Measurements from ENCODE around the gene ALDH3A2.
"Not testable (repeated sequence)": the region's sequence is repeated elsewhere in the genome, so short reads cannot be mapped to it uniquely, and the experiment has no call there.

Gene ALDH3A2

DNA sequence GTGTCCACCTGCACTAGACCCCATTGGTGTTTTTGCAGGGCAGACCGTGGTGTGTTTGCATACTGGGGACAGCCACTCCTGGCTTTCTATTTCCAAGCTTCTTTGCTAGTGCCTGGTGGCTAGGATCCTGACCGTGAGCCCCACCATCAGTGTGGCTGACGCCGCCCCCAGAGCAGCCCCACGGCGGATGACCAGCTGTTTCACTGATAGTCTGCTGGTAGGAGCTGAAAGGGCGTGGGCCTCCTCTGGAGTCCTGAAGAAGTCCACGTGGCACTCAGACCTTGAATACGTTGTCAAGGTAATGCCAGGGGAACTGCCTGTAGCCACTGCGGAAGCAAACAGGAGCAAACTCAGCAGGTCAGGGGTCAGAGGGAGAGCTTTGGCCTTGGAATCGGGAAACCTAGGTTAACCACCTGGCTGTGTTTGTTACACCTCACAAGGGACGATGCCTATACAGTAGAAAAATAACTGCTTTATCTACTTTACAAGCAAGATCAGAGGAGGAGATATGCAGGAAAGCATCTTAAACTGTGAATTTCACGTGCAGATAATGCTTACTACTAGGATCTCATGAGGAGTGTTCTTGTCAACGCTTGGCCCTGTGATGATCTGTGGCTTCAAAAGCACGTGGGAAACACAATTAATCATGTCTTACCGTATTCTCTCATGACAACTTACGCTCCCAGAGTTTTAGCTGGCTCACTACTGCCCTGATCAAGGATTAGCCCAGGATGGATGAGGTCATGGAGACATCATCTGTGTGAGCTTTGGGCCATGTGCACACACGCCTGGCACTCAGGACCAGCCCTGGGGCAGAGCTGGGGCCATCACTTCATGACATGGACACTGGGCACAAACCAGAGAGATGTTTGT, 30.3 kb downstream of the ALDH3A2 start:
- no peak for TF ChIP-seq CTCF (IDR thresholded peaks at IDR 0.05; ENCODE audit: low read depth, low read length)

DNA sequence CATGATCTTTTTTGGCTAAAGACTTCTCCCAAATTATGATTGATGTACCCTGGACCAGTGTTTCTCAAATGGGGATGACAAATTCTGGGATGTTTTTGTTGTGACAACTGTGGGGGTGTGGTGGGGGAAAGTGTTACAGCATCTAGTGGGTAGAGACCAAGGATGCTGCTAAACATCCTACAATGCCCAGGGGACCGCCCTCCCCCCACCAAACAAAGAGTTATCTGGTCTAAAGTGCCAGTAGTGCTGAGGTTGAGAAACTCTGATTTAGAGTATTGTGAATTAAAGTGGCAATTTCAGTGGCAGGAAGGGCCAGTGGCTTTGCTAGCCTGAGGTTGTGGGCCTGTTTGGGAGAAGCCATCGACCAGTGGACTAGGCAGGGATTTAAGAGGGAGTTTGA, 34.6 kb downstream of the ALDH3A2 start:
- no peak for TF ChIP-seq CTCF (IDR thresholded peaks at IDR 0.05; ENCODE audit: low read depth, low read length)
- no peak for DNase-seq (ENCODE audit: extremely low read depth, low read depth)

More for the DNA sequence above, 30.3 kb downstream of the ALDH3A2 start:
- no peak for DNase-seq (ENCODE audit: extremely low read depth, low read depth)

GRCh38 chr17:19684909-19685580, 36.5 kb downstream of the ALDH3A2 start:
- DNase-seq (ENCODE audit: extremely low read depth, low read depth) = not testable (repeated sequence)

DNA sequence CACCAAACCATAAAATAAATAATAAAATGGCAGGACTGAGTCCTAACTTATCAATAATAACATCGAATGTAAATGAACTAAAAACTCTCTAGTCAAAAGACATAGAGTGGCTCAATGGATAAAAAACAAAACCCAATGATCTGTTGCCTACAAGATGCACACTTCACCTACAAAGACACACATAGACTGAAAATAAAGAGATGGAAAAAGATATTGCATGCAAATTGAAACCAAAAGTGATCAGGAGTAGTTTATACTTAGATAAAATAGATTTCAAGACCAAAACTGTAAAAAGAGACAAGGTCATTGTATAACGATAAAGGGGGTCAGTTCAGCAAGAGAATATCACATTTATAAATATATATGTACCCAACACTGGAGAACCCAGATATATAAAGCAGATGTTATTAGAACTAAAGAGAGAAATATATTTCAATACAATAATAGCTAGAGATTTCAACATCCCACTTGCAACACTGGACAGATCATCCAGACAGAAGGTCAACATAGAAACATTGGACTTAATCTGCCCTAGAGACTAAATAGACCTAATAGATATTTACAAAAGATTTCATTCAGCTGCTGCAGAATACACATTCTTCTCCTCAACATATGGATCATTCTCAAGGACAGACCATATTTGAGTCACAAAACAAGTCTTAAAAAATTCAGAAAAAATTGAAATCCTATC, 38.0 kb downstream of the ALDH3A2 start:
- TF ChIP-seq CTCF (IDR thresholded peaks at IDR 0.05; ENCODE audit: low read depth, low read length) = no peak
- no peak for DNase-seq (ENCODE audit: extremely low read depth, low read depth)

DNA sequence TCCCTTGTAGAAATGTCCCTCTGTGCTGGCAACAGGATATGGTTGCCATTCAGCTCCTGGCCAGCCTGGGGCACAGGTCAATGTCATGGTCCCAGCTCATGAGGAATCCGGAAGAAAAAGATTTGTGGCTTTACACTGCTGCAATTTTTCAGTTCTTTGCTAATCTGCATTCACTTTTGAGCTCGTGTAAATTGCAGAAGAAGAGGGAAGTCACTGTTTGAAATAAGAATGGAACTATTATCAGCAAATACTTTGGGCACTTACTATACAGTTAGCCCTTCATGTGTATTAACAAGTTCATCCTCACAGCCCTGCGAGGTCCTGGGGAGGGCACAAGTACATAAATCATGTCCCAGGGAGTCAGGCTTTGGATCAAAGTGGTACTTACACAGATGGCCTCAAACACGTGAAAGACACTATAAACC, 53.7 kb downstream of the ALDH3A2 start:
- no peak for DNase-seq (ENCODE audit: extremely low read depth, low read depth)
- TF ChIP-seq CTCF (IDR thresholded peaks at IDR 0.05; ENCODE audit: low read depth, low read length) = no peak

DNA sequence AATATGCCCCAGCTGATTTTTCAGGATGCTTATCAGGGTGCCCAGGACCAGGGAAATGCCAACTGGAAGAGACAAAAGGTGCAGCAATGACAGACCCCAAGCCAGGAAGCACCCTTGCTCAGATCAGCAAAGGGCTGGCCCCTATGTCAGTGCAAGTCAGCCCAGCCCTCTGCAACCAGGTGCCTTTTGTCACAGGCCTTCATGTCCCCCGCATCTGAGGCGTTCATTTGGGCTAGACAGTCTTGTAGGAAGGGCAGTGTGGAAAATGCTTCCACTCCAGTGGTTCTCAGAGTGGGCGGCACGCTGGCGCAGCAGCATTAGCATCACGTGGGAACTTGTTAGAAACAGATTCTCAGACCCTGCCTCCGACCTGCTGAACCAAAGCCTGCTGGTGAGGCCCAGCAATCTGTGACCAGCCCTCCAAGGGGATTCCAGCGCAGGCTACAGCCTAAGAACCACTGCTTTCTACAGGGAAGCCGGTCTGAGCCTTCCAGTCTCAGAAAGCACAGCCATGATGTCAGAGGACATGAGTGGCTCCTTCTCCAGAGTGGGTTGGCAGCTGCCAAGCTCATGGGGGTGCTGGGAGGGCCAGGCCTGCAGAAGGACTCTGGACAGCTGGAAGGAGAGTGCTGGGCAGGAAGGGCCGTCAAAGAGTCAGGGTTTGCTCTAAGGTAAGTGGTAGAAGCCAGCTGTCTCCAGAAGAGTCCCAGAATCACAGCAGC, 54.7 kb downstream of the ALDH3A2 start:
- no peak for TF ChIP-seq CTCF (IDR thresholded peaks at IDR 0.05; ENCODE audit: low read depth, low read length)
- no peak for DNase-seq (ENCODE audit: extremely low read depth, low read depth)

DNA sequence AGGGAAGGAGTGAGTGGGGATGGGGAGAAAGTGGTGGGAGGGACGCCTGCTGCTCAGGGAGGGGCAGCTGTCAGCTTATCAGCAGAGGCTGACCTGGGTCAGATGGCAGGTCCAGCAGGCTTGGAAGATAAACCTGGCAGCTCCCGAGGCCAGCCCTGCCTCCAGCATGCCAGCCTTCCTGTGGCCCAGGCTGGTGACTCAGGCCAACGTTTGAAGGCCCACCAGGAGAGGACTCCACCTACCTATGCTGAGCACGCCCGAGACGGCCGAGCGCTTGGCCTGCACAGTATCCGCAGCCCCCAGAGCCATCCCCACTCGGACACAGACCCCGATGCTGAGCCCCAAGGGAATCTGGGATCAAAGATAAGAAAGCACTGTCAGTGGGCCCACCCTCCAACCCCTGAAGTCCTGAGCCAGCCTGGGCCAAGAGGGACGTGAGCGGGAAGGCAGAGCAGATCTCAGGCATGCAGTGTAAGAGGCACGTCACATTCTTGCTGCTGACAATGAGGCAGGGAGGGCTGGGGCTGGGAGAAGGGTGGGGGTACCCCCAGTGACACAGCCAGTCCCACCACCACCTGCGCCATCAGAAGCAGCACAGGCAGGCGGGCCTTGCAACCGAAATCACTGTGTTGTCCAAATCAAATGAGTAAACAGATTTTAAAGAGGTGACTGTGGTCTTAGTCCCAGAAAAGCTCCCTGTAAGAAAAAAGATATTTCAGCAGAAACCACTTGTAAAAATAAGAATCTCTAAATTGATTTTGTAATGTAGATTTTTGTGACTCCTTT, 55.5 kb downstream of the ALDH3A2 start:
- no peak for DNase-seq (ENCODE audit: extremely low read depth, low read depth)
- TF ChIP-seq CTCF (IDR thresholded peaks at IDR 0.05; ENCODE audit: low read depth, low read length) = no peak

Measured in AG09319 (cell line).